ENCODE data around the gene ABL1. TPM values are rescaled to one million over a fixed set of nuclear protein-coding genes. Genes with fewer than 3 reads are reported as not detected.
A peak's percentile ranks its signal among the peaks of the same experiment; 100 is the strongest.

Gene ABL1
- total and polyA plus RNA-seq, 10 donors, result 9.7 to 76.7 (median 42.2) TPM

- TF ChIP-seq POLR2AphosphoS5 (IDR thresholded peaks at IDR 0.05) (no peak), POLR2A (IDR thresholded peaks at IDR 0.05) (no peak)
- TF ChIP-seq, protein P1, sequence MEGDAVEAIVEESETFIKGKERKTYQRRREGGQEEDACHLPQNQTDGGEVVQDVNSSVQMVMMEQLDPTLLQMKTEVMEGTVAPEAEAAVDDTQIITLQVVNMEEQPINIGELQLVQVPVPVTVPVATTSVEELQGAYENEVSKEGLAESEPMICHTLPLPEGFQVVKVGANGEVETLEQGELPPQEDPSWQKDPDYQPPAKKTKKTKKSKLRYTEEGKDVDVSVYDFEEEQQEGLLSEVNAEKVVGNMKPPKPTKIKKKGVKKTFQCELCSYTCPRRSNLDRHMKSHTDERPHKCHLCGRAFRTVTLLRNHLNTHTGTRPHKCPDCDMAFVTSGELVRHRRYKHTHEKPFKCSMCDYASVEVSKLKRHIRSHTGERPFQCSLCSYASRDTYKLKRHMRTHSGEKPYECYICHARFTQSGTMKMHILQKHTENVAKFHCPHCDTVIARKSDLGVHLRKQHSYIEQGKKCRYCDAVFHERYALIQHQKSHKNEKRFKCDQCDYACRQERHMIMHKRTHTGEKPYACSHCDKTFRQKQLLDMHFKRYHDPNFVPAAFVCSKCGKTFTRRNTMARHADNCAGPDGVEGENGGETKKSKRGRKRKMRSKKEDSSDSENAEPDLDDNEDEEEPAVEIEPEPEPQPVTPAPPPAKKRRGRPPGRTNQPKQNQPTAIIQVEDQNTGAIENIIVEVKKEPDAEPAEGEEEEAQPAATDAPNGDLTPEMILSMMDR (IDR thresholded peaks at IDR 0.05 in 8 of 11, conservative IDR thresholded peaks at IDR 0.05 in 3 of 11), result no peak
- H3K9me3 ChIP-seq, result no peaks in the 10 kb centered on the region
- H3K4me3 ChIP-seq, result no peak overlapping the region
- peak overlapping the region in 1 of 8 donors; percentile 20 for H3K27ac ChIP-seq
- DNase-seq, result peak; percentile 15
- peaks cover 0 to 42% (median 13%) of the 10 kb centered on the region in 6 donors for H3K4me1 ChIP-seq
- H3K36me3 ChIP-seq, result peaks cover 0 to 88% (median 38%) of the 10 kb centered on the region in 6 donors
- no peaks in the 10 kb centered on the region for H3K27me3 ChIP-seq (replicated peaks in 1 of 7)
- 77 to 88% (median 83%) methylated on average over 20 of the region's 20 CpGs for WGBS, 5 donors
- intact Hi-C loops (cut with DNase I; ENCODE audit: low total_unique reads), result no loop called here
These were observed 24.0 kb downstream of the ABL1 start for GRCh38 chr9:130858739-130859705.

DNA sequence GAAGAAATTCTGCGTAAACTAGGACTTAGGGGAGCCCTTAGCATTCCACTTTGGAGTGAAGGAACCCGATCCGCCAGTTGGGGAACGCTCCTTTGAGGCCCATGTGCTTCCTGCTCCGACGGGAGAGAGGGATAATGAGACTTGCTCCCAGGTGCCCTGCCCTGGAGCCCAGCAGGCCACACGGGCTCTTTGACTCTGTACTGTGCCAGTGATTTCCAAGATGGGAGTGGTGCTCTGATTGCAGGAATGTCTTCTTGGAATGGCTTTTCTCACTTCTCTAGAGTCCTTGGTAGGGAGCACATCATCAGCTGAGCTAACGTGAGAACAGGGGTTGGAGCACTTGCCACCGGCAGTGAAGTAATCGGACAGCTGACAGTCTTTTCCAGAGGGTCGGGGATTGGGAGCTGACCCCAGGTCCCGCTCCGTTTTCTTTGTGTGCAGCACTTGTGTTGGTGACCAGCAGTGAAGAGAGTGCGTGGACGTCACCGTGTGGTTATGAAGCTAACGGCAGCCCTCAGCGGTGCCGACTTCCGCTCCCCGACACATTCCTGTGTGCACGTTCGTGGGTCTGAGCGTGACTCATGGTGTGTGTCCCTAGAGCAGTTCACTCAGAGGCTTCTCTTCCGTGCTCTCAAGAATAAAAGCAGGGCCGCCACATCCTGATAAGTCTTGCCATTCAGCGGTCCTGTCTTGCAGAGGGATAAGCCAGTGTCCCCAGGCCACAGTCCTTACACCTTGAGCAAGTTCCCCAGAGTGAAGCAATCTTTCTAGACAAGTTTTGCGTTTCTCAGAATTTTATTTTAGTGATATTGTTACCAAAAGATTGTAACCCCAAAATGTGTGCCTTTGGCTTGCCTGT, 25.6 kb downstream of the ABL1 start:
- no peak overlapping the region for H3K4me3 ChIP-seq
- no peaks in the 10 kb centered on the region for H3K27me3 ChIP-seq (replicated peaks in 1 of 7)
- H3K9me3 ChIP-seq, result no peaks in the 10 kb centered on the region
- peak; percentile 80 for DNase-seq
- 66 to 79% (median 69%) methylated on average over 22 to 28 of the region's 28 CpGs for WGBS, 5 donors
- intact Hi-C loops (cut with DNase I; ENCODE audit: low total_unique reads), result loop anchor here (5.0 kb wide), 1 partner anchor 88 kb away; no protein-coding TSS in a partner anchor
- H3K27ac ChIP-seq, result peak overlapping the region in 6 of 8 donors; percentile 6 to 36 (median 20)
- peaks cover 0 to 43% (median 14%) of the 10 kb centered on the region in 6 donors for H3K4me1 ChIP-seq
- TF ChIP-seq POLR2AphosphoS5 (IDR thresholded peaks at IDR 0.05), result peak; percentile 61 to 75 (median 73)
- TF ChIP-seq, protein P1 (IDR thresholded peaks at IDR 0.05 in 8 of 11, conservative IDR thresholded peaks at IDR 0.05 in 3 of 11), result peak in 3 of 11 experiments; percentile 12 to 42 (median 34)
- TF ChIP-seq POLR2A (IDR thresholded peaks at IDR 0.05), result no peak
- peaks cover 0 to 81% (median 24%) of the 10 kb centered on the region in 6 donors for H3K36me3 ChIP-seq

- no peak overlapping the region for H3K4me3 ChIP-seq
- WGBS, 5 donors, result 71 to 84% (median 73%) methylated on average over 8 of the region's 8 CpGs
- intact Hi-C loops (cut with DNase I; ENCODE audit: low total_unique reads), result loop anchor here (5.0 kb wide), 1 partner anchor 89 kb away; no protein-coding TSS in a partner anchor
- H3K4me1 ChIP-seq, result peaks cover 0 to 48% (median 14%) of the 10 kb centered on the region in 6 donors
- DNase-seq, result no peak
- H3K27ac ChIP-seq, result peak overlapping the region in 3 of 8 donors; percentile 6 to 33 (median 10)
- no peaks in the 10 kb centered on the region for H3K27me3 ChIP-seq (replicated peaks in 1 of 7)
- H3K9me3 ChIP-seq, result no peaks in the 10 kb centered on the region
- TF ChIP-seq POLR2AphosphoS5 (IDR thresholded peaks at IDR 0.05), result no peak
- TF ChIP-seq, protein P1 (IDR thresholded peaks at IDR 0.05 in 8 of 11, conservative IDR thresholded peaks at IDR 0.05 in 3 of 11), result no peak
- TF ChIP-seq POLR2A (IDR thresholded peaks at IDR 0.05), result no peak
- H3K36me3 ChIP-seq, result peaks cover 0 to 72% (median 18%) of the 10 kb centered on the region in 6 donors
These were observed 26.5 kb downstream of the ABL1 start for GRCh38 chr9:130861372-130862180.
